ENCODE measurements around the gene CCND1.
"Not testable (repeated sequence)": the region's sequence is repeated elsewhere in the genome, so short reads cannot be mapped to it uniquely, and the experiment has no call there.

The CCND1 gene

DNA sequence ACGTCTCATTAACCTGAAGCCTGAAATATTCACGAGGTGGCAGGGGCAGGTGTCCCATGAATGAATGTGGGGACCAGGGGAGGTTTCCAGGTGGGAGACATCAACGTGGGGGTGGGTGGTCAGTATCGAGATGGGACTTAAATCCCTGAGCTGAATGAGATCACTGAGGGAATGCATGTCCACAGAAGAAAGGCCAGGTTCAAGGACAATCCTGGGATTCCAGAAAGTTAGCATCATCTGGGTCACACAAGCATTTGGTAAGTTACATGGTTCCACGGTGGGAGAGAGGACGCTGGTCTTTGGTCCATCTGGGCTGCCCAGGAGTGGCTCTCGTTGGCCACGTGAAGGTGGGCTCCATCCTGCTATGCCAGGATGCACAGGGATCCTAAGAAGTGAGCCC is 22.7 kb upstream of the CCND1 start:
- no peak for DNase-seq

DNA sequence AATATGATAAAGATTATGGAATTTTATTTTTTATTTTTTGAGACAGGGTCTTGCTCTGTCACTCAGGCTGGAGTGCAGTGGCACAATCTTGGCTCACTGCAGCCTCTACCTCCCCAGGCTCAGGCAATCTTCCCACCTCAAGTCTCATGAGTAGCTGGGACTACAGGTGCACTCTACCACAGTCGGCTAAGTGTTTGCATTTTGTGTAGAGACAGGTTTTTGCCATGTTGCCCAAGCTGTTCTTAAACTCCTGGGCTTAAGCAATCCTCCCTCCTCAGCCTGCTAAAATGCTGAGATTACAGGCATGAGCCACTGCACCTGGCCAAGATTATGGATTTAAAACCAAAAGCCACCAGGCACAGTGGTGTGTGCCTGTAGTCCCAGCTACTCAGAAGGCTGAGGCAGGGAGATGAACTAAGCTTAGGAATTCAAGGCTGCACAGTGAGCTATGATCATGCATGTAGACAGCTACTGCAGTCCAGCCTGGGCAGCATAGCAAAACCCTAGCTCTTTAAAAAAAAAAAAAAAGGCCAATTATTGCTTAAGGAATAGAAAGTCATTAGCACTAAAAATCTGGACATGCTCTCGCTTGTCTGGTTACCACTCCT is 20.2 kb upstream of the CCND1 start:
- DNase-seq: no peak

DNA sequence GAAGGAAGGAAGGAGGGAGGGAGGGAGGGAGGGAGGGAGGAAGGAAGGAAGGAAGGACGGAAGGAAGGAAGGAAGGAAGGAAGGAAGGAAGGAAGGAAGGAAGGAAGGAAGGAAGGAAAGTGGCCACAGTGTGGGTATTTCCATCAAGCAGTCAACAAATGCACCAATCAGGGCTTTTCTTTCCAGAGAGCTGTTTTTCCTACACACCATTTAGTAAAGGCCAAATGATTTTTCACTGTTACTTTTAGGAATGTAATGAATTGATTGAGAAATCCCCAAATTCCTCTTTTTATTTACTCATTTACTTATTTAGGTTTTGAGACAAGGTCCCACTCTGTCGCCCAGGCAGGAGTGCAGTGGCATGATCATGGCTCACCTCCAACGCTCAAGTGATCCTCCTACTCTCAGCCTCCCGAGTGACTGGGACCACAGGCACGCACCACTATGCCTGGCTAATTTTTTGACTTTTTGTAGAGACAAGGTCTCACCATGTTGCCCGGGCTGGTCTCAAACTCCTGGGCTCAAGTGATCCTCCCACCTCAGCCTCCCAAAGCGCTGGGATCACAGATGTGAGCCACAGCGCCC is 18.8 kb upstream of the CCND1 start:
- not testable (repeated sequence) for DNase-seq

DNA sequence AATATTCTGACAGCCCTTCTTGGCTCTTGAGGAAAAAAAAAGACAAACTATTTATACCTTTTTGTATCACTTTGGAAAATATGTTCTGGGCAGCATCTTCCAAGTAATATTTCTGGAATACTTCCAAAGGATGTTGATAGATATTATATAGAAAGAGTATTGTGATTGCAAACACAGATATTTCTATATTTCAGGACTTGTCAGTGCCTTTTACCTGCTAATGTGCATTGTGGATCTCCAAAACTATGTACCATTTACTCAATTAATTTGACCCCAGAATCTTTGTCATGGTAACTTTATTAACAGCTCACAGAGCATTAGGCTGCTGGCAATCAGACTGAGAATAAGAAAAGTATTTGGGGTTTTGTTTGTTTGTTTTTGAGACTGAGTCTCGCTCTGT is 16.7 kb upstream of the CCND1 start:
- DNase-seq: no peak

DNA sequence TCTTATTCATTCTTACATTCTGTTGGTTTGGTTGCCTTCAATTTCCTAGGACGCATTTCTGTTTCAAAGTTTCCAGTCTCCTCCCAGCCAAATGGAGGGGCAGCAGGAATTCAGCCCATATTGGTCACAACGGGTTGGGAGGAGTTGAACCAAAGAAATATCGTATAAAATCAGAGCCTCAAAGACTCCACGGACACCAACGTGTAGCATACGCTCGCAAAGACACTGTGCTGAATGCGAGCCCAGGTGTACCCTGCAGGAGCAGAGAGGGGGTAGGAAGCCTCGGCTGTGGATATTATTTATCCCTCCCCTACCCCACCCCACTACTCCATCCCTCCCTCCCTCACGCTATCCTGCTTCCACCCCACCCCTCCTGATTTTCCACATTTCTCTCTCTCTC is 15.5 kb upstream of the CCND1 start:
- DNase-seq: no peak

DNA sequence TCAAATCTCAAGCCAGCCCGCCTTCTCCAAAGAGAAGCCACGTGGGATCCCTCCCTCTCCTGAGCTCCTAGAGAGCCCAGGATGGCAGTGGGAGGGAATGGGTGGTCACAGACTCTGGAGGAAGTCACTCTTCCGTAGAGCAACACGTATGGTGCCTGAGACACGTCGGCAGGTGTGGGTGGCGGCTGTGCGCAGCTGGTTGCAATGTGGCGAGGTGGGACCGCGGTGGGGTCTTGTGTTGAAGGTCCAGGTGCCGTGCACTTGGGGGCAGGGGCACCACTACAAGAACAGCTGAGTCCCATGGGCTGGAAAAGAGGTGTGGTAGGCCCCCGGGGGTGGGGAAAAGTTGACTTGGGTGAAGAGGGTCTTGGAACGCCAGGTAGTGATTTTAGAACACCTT is 13.4 kb upstream of the CCND1 start:
- DNase-seq: no peak

DNA sequence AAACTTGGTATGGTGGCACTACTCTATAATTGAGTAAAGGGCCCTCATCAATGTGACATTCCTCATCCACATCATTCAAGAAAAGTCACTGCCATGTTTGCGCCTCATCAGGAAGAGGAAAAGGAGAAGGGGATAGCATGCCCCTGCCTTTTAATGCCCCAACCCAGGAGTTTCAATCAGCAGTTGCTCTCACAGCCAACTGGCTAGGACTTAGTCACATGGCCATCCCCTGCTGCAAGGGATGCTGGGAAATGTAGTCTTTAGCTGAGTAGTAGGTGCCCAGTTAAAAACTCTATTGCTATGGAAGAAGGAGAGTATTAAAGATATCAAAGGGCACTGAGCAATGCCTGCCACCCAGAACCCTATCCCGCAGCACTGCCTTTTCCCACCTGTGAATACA is 10.9 kb upstream of the CCND1 start:
- no peak for DNase-seq

DNA sequence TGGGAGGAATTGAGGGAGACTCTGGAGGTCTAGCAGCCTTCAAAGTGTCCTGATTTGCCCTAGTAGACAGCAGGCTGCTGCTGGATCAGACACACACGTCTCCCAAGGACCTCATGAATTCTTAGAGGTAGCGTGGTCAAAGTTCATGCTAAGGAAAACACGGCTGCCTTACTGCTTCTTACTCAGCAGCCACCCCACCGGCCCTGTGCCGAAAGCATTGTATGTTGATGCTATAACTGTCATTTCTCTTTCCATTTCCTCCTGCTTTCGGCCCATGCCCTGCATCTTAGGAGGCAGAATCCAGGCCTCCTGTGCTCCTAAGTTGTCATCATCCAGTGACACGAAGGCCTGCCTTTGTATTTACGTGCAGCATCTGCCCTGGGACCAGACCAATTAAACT is 10.5 kb upstream of the CCND1 start:
- DNase-seq: no peak

DNA sequence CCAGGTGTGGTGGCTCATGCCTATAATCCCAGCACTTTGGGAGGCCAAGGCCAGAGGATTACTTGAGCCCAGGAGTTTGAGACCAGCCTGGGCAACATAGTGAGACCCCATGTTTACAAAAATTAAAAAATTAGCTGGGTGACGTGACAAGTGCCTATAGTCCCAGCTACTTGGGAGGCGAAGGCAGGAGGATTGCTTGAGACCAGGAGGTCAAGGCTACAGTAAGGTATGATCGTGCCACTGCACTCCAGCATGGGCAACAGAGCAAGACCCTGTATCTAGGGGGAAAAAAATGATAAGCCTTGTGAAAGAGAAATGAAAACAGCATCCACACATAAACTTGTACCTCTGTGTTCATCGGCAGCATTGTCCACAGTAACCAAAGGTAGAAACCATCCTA is 8.1 kb upstream of the CCND1 start:
- DNase-seq: no peak

DNA sequence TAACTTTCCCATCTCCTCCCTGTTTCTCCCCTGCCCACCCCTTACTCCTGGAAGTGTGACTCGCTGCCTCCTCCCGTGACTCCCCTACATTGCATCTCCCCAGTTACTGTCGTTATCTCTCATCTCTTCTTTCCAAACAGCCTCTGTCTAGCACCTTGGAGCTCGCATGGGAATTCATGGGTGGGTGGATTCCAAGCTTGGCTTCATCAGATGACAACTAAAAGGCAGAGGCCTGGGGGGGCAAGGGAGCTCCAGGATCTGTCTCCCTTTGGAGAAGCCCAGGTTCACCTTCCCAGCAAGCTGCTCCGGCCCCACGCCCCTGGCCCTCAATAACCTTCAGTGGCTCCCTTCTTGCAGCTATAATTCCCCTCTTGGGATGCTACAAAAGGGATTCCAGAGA is 6.9 kb upstream of the CCND1 start:
- DNase-seq: no peak

DNA sequence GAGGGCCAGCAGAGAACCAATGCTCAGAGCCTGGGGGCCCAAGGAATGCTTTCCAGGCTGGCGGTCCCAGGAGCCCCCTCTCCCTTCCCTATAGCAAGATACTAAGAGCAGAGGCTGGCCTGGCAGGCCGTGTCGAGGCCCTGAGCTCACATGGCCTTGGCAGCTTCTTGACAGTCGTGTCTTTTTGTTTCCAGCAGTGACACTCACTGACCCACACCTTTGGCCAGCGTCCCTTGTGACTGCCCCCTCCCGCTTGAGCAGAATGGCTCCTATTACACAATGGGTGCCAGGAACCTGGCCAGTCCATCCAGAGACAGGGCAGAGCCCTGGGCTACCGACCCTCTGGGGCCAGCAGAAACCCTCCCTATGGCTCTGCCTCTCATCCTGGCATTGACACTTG is 6.4 kb upstream of the CCND1 start:
- DNase-seq: no peak

DNA sequence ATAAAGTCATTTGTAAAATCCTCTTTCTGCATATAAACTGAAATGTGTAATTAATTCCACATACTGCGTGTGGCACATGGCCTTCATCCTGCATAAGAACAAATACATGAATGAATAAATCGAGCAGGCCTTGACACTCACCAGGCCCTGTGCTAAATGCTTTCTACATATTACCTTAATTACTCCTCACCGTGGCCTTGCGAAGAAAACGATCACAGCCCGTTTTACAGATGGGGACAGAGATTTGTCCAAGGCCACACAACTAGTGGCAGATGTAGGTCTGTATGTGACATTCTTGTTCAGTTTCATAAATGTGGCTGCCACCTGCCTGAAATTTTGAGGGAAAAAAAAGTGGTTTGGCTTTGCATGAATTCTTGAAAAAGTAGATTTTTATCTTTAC is 5.8 kb upstream of the CCND1 start:
- DNase-seq: no peak

DNA sequence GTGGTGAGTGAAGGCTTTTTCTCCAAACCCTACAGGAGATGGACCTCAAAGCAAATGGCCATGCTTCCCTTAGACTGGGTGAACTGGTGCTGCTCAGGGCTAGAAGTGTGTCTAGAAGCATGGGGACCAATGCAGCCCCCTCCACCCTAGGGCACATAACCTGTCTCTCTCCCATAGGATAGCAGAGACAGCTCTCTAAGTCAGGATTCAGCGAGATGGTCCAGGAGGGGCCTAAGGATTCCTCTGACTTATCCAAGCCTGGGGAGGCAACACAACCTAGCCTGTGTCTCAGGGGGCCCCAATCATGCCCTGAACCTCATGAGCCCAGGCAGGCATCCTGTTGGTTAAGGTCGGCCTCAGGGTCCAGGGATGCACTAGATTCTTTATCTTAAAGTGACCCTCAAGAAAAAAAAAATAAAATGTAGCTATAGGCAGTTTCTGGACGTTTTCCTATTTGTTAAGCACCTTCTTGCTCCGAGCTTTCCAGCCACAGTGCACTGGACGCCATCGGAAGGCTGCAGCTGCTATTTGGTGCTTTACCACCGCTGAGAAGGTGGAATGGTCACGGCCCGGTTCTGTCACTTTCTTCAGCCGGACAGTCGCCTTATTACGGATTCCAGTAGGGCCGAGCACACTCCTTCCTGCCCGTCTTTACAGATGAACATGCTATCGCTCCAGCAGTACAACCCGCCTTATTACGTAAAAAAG is 5.0 kb upstream of the CCND1 start:
- no peak for DNase-seq

DNA sequence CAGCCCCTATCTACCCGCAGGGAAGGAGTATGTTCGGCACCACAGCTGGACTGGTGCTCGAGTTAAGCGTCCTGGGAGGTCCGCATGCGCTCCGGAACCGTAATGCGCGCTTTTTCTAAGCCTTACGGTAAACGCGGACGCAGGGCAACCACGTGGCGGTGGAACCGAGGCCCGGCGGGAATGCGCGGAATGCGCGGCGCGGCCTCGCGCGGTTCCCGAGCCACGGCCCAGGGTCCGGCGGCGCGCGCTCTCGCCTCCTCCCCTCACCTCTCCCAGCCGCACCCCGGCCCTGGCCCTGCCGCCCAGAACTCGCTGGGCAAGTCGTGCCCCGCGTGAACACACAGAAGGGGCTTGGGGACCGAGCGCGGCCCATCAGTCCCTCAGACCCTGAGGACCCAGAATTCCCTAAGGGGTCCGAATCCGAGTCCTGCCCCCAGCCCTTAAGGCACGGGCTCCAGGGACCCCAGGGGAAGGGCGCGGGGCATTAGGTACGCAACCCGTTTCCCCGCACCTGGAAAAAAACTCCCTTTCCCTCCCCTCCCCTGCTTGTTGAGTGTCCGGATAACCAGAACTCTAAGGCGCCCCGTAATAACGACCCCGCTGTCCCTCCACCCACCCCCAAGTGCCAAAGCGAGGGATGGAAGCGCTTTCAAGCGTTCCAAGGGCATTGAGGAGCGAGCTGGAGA is 4.3 kb upstream of the CCND1 start:
- no peak for DNase-seq

DNA sequence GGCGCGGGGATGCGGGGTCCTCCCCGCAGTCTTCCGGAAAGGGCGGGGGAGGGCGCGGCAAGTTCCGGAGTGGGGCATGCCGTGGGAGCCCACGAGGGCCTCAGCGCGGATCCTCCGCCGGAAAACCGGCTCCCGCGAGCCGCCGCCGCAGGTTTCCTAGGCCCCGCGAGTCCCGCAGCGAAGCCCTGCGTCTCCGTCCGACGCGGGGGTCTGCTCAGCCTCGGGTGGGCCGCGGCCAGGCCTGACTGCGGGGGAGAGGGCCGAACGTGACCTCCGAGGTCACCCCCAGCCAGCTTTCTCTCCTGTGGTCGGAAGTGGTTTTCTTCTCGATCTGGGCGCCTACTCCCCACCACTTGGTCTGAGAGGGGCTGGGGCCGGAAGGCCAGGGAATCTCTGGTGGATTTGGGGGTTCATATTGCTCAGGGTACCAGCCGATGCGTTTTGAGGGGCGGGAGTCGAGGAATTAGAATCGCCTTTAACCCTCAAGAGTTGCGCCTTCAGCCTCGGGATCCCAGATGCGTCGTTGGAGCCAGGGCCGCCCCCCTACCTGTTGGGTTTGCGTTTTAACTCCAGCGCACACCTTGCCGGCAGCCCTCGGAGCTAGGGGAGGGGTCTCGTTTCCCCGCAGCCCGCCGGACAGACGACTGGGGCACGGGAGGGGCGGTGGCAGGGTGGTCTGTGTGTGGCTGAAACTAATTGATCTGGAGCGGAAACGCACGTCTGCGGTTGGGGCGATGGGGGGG is 3.6 kb upstream of the CCND1 start:
- DNase-seq: no peak

DNA sequence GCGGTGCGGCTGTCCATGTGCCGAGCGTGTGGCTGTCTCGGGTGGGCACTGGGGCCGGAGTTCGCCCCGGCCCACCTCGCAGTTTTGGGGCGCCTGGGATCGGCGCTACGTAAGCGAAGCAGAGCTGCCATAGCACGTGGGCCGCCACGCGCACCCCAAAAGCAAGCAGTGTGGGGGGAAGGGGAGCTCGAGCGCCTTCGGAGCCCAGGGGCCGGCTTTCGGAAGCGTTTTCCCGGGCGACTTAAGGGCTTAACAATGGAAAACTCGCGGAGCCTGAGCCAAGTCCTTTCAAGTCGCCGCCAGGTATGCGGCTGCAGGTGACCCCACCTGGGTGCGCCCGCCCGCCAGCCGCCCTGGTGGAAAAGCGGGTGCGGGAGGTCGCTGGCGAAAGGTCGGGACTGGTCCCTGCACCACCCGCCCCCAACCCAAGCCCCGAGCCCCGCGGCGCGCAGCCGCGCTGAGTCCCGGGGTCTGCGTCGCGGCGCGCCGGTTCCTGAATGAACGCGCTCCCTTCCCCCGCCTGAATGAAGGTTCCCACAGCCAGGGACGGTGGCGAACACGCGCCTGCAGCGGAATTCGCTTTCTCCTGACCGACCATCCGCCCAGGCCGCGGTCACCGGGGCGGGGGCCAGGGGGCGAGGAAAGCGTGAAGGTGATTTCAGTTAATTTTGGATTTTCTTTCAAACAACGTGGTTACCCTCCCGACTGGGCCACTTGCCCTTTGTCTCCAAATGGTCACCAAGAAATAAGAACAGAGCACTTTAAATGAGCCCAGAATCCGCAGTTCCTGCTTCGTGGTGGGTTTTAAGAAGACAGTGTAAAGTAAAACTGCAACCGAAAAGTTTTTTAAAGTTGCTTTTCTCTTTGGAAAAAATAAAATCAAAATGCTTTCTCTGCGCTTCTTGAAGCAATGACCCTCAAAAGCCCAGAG is 2.8 kb upstream of the CCND1 start:
- no peak for DNase-seq

DNA sequence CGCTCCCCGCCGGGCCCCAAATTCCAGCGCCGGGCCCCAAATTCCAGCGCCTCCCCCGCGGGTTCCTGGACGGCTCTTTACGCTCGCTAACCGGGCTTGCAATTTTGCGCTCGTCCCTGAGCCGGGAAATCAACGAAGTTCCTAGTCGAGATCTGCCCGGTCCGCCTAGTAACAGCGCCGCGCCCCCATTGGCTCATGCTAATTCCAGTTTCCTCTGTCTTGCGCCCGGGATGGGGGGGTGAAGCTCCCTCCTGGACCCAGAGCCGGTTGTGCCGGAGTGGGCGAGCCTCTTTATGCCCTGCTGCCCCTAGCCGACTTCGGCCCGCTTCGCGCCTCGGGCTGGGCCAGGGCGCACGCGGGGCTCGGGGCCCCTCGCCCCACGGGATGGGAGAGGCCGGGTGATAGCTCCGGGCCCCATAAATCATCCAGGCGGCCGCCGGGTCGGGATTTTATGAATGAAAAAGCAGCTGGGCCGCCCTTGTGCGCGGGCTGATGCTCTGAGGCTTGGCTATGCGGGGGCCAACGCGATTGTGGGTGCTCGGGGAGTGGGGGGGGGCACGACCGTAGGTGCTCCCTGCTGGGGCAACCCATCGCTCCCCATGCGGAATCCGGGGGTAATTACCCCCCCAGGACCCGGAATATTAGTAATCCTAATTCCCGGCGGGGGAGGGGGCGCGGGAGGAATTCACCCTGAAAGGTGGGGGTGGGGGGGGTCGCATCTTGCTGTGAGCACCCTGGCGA is 1.8 kb upstream of the CCND1 start:
- no peak for DNase-seq

DNA sequence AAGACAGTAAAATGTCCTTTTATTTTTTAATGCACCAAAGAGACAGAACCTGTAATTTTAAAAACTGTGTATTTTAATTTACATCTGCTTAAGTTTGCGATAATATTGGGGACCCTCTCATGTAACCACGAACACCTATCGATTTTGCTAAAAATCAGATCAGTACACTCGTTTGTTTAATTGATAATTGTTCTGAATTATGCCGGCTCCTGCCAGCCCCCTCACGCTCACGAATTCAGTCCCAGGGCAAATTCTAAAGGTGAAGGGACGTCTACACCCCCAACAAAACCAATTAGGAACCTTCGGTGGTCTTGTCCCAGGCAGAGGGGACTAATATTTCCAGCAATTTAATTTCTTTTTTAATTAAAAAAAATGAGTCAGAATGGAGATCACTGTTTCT is 1.1 kb upstream of the CCND1 start:
- no peak for DNase-seq

DNA sequence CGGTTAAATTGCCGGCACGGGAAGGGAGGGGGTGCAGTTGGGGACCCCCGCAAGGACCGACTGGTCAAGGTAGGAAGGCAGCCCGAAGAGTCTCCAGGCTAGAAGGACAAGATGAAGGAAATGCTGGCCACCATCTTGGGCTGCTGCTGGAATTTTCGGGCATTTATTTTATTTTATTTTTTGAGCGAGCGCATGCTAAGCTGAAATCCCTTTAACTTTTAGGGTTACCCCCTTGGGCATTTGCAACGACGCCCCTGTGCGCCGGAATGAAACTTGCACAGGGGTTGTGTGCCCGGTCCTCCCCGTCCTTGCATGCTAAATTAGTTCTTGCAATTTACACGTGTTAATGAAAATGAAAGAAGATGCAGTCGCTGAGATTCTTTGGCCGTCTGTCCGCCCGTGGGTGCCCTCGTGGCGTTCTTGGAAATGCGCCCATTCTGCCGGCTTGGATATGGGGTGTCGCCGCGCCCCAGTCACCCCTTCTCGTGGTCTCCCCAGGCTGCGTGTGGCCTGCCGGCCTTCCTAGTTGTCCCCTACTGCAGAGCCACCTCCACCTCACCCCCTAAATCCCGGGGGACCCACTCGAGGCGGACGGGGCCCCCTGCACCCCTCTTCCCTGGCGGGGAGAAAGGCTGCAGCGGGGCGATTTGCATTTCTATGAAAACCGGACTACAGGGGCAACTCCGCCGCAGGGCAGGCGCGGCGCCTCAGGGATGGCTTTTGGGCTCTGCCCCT is 529 bp upstream of the CCND1 start:
- no peak for DNase-seq

DNA sequence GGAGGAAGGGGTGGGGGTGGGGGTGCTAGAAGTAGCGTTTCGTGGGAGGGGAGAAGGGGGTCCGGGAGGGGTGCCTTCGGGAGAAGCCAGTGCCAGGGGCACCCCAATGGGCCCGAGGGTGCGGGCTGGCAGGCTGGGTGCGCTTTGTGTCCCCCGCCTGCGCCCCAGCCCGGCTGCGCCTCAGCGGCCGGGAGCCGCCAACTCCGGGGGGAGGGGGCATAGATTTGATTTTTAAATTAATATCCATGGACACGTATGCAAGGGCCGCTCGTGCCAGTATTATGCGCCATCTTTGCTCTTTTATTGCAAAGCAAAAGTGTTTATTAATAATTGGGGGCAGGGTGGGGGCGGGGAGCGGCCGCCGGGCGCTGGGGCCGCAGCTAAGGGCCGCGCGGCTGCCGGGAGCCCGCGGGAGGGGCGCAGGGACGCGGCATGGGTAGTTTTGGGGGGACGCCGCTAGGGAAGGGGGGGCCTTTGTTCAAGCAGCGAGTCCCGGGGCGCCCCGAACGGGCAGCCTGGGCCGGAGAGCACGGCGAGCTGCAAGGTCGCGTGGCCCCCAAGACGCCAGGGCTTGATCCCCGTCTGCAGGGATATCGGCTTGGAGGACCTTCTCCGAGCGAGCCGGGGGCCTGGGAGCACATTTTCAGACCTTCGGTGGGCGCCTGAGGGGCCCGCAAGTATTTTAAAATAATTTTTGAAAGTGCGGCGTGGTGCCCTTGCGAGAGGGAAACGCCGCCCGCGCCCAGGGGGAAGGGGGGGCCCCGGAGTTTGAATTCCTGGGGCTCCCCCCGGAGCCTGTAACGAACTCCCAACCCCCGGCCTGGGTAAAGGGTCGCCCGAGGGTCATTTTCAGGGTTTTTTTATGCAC is 959 bp downstream of the CCND1 start:
- no peak for DNase-seq
